Stimulated activated memory B cell treated with anti-CD40 and anti-IgM and Interleukin-4, amounts not matched to agents 10 μg/mL and 1 μg/mL and 100 μg/mL, for 72 hours (primary cell): Measurements from ENCODE around the gene ERO1A.

Experiments
- ATAC-seq: fragments of 150-1000 bp; cut with Tn5 transposase; 2 replicates; pipeline ENCODE4 v1.10.0; 2021
- H3K27ac Mint-ChIP-seq: one replicate; pipeline ENCODE4 v1.8.0; 2022; ENCODE audit warnings: mild to moderate bottlenecking, mixed read lengths
- H3K27me3 Mint-ChIP-seq: one replicate; pipeline ENCODE4 v1.8.0; 2022; ENCODE audit warnings: mixed read lengths
- H3K36me3 Mint-ChIP-seq: one replicate; pipeline ENCODE4 v1.8.0; 2022; ENCODE audit warnings: mixed read lengths
- H3K4me1 Mint-ChIP-seq: one replicate; pipeline ENCODE4 v1.8.0; 2022; ENCODE audit warnings: mixed read lengths
- H3K4me3 Mint-ChIP-seq: one replicate; pipeline ENCODE4 v1.8.0; 2022; ENCODE audit warnings: mild to moderate bottlenecking, moderate library complexity, mixed read lengths
- H3K9me3 Mint-ChIP-seq: one replicate; pipeline ENCODE4 v1.8.0; 2022; ENCODE audit warnings: mixed read lengths

Gene ERO1A

GRCh38 chr14:52678591-52678990 lies 16.8 kb downstream of the ERO1A start:
- H3K4me3 Mint-ChIP-seq = no peak overlapping the region
- H3K27ac Mint-ChIP-seq = no peak overlapping the region
- H3K4me1 Mint-ChIP-seq = no peaks in the 10 kb centered on the region
- no peaks in the 10 kb centered on the region for H3K9me3 Mint-ChIP-seq
- peaks cover 26% of the 10 kb centered on the region for H3K36me3 Mint-ChIP-seq
- no peak for ATAC-seq
- H3K27me3 Mint-ChIP-seq = no peaks in the 10 kb centered on the region

GRCh38 chr14:52663850-52664249 lies 31.5 kb downstream of the ERO1A start:
- peaks cover 23% of the 10 kb centered on the region for H3K36me3 Mint-ChIP-seq
- no peak overlapping the region for H3K27ac Mint-ChIP-seq

GRCh38 chr14:52661314-52661713 lies 34.0 kb downstream of the ERO1A start:
- Mint-ChIP-seq H3K4me1 (no peaks in the 10 kb centered on the region), H3K36me3 (peaks cover 21% of the 10 kb centered on the region), H3K27ac (no peak overlapping the region)

More at GRCh38 chr14:52663850-52664249, 31.5 kb downstream of the ERO1A start:
- ATAC-seq = no peak
- Mint-ChIP-seq H3K9me3 (no peaks in the 10 kb centered on the region), H3K4me3 (no peak overlapping the region), H3K4me1 (no peaks in the 10 kb centered on the region), H3K27me3 (no peaks in the 10 kb centered on the region)

GRCh38 chr14:52660832-52661231 lies 34.5 kb downstream of the ERO1A start:
- H3K9me3 Mint-ChIP-seq = no peaks in the 10 kb centered on the region
- H3K4me1 Mint-ChIP-seq = no peaks in the 10 kb centered on the region
- peaks cover 17% of the 10 kb centered on the region for H3K36me3 Mint-ChIP-seq
- no peak overlapping the region for H3K4me3 Mint-ChIP-seq
- no peak for ATAC-seq
- H3K27me3 Mint-ChIP-seq = no peaks in the 10 kb centered on the region
- H3K27ac Mint-ChIP-seq = no peak overlapping the region

More at GRCh38 chr14:52661314-52661713, 34.0 kb downstream of the ERO1A start:
- Mint-ChIP-seq H3K27me3 (no peaks in the 10 kb centered on the region), H3K4me3 (no peak overlapping the region), H3K9me3 (no peaks in the 10 kb centered on the region)
- ATAC-seq = no peak

- no peaks in the 10 kb centered on the region for H3K4me1 Mint-ChIP-seq
- no peaks in the 10 kb centered on the region for H3K27me3 Mint-ChIP-seq
- H3K4me3 Mint-ChIP-seq = no peak overlapping the region
- no peaks in the 10 kb centered on the region for H3K9me3 Mint-ChIP-seq
- H3K36me3 Mint-ChIP-seq = peaks cover 12% of the 10 kb centered on the region
- H3K27ac Mint-ChIP-seq = no peak overlapping the region
- ATAC-seq = no peak
Observed at GRCh38 chr14:52660325-52660724, 35.0 kb downstream of the ERO1A start.

- no peaks in the 10 kb centered on the region for H3K4me1 Mint-ChIP-seq
- H3K27ac Mint-ChIP-seq = no peak overlapping the region
- ATAC-seq = no peak
- no peaks in the 10 kb centered on the region for H3K27me3 Mint-ChIP-seq
- H3K4me3 Mint-ChIP-seq = no peak overlapping the region
- H3K9me3 Mint-ChIP-seq = no peaks in the 10 kb centered on the region
- peaks cover 25% of the 10 kb centered on the region for H3K36me3 Mint-ChIP-seq
Observed at GRCh38 chr14:52656905-52657304, 38.5 kb downstream of the ERO1A start.

- no peak overlapping the region for H3K27ac Mint-ChIP-seq
- no peaks in the 10 kb centered on the region for H3K4me1 Mint-ChIP-seq
- H3K36me3 Mint-ChIP-seq = peaks cover 48% of the 10 kb centered on the region
- H3K4me3 Mint-ChIP-seq = no peak overlapping the region
- H3K27me3 Mint-ChIP-seq = no peaks in the 10 kb centered on the region
- no peak for ATAC-seq
- no peaks in the 10 kb centered on the region for H3K9me3 Mint-ChIP-seq
Observed at GRCh38 chr14:52650774-52651173, 44.6 kb downstream of the ERO1A start.

- no peak for ATAC-seq
Observed at GRCh38 chr14:52649511-52649910, 45.8 kb downstream of the ERO1A start.

GRCh38 chr14:52641745-52642144 lies 53.6 kb downstream of the ERO1A start:
- peaks cover 49% of the 10 kb centered on the region for H3K36me3 Mint-ChIP-seq

More at GRCh38 chr14:52649511-52649910, 45.8 kb downstream of the ERO1A start:
- no peaks in the 10 kb centered on the region for H3K27me3 Mint-ChIP-seq
- H3K27ac Mint-ChIP-seq = no peak overlapping the region
- no peaks in the 10 kb centered on the region for H3K9me3 Mint-ChIP-seq
- no peak overlapping the region for H3K4me3 Mint-ChIP-seq
- no peaks in the 10 kb centered on the region for H3K4me1 Mint-ChIP-seq
- peaks cover 44% of the 10 kb centered on the region for H3K36me3 Mint-ChIP-seq

GRCh38 chr14:52640137-52640536 lies 55.2 kb downstream of the ERO1A start:
- Mint-ChIP-seq H3K4me1 (no peaks in the 10 kb centered on the region), H3K4me3 (no peak overlapping the region), H3K36me3 (peaks cover 39% of the 10 kb centered on the region), H3K9me3 (peaks cover 11% of the 10 kb centered on the region), H3K27ac (no peak overlapping the region), H3K27me3 (no peaks in the 10 kb centered on the region)
- no peak for ATAC-seq

More at GRCh38 chr14:52641745-52642144, 53.6 kb downstream of the ERO1A start:
- Mint-ChIP-seq H3K4me1 (no peaks in the 10 kb centered on the region), H3K9me3 (peaks cover 11% of the 10 kb centered on the region), H3K27me3 (no peaks in the 10 kb centered on the region), H3K27ac (no peak overlapping the region), H3K4me3 (no peak overlapping the region)
- no peak for ATAC-seq

GRCh38 chr14:52619687-52620086 lies 75.7 kb downstream of the ERO1A start:
- Mint-ChIP-seq H3K4me1 (no peaks in the 10 kb centered on the region), H3K27me3 (peaks cover 26% of the 10 kb centered on the region), H3K9me3 (no peaks in the 10 kb centered on the region), H3K36me3 (no peaks in the 10 kb centered on the region), H3K27ac (no peak overlapping the region), H3K4me3 (no peak overlapping the region)
- ATAC-seq = no peak

- H3K4me3 Mint-ChIP-seq = no peak overlapping the region
- no peaks in the 10 kb centered on the region for H3K36me3 Mint-ChIP-seq
- H3K4me1 Mint-ChIP-seq = no peaks in the 10 kb centered on the region
- ATAC-seq = no peak
- H3K9me3 Mint-ChIP-seq = no peaks in the 10 kb centered on the region
- no peak overlapping the region for H3K27ac Mint-ChIP-seq
- H3K27me3 Mint-ChIP-seq = peaks cover 34% of the 10 kb centered on the region
Observed at GRCh38 chr14:52618602-52619001, 76.8 kb downstream of the ERO1A start.

- ATAC-seq = no peak
- H3K4me3 Mint-ChIP-seq = no peak overlapping the region
- H3K27me3 Mint-ChIP-seq = peaks cover 35% of the 10 kb centered on the region
- H3K27ac Mint-ChIP-seq = no peak overlapping the region
- no peaks in the 10 kb centered on the region for H3K36me3 Mint-ChIP-seq
- no peaks in the 10 kb centered on the region for H3K9me3 Mint-ChIP-seq
- H3K4me1 Mint-ChIP-seq = no peaks in the 10 kb centered on the region
Observed at GRCh38 chr14:52610187-52610586, 85.2 kb downstream of the ERO1A start.

- no peaks in the 10 kb centered on the region for H3K4me1 Mint-ChIP-seq
- H3K36me3 Mint-ChIP-seq = no peaks in the 10 kb centered on the region
- H3K27me3 Mint-ChIP-seq = peaks cover 28% of the 10 kb centered on the region
- H3K27ac Mint-ChIP-seq = no peak overlapping the region
- no peak overlapping the region for H3K4me3 Mint-ChIP-seq
- ATAC-seq = no peak
- no peaks in the 10 kb centered on the region for H3K9me3 Mint-ChIP-seq
Observed at GRCh38 chr14:52609445-52610044, 85.8 kb downstream of the ERO1A start.

GRCh38 chr14:52607061-52607460 lies 88.3 kb downstream of the ERO1A start:
- Mint-ChIP-seq H3K9me3 (peaks cover 4% of the 10 kb centered on the region), H3K4me3 (no peak overlapping the region), H3K27ac (no peak overlapping the region), H3K4me1 (peaks cover 5% of the 10 kb centered on the region), H3K27me3 (peaks cover 22% of the 10 kb centered on the region), H3K36me3 (no peaks in the 10 kb centered on the region)
- no peak for ATAC-seq

- no peak for ATAC-seq
- Mint-ChIP-seq H3K9me3 (peaks cover 4% of the 10 kb centered on the region), H3K27ac (no peak overlapping the region), H3K36me3 (no peaks in the 10 kb centered on the region), H3K4me1 (peaks cover 6% of the 10 kb centered on the region), H3K4me3 (no peak overlapping the region), H3K27me3 (peaks cover 9% of the 10 kb centered on the region)
Observed at GRCh38 chr14:52602131-52602530, 93.2 kb downstream of the ERO1A start.
